B cell (primary cell): ENCODE measurements around the gene ABCA9.

Experiments
- CTCF ChIP-seq: fragments of 200-600 bp; IDR thresholded peaks from one replicate; pipeline ENCODE4 v1.8.0; 2022; ENCODE audit warnings: antibody characterized with exemption, mild to moderate bottlenecking
- EZH2 ChIP-seq: IDR thresholded peaks from 2 replicates; pipeline ENCODE4 v1.6.1; 2012; ENCODE audit warnings: borderline replicate concordance, low read depth, mild to moderate bottlenecking, moderate library complexity, low read length; ENCODE audit not compliant: insufficient read depth, poor library complexity, severe bottlenecking

DNA sequence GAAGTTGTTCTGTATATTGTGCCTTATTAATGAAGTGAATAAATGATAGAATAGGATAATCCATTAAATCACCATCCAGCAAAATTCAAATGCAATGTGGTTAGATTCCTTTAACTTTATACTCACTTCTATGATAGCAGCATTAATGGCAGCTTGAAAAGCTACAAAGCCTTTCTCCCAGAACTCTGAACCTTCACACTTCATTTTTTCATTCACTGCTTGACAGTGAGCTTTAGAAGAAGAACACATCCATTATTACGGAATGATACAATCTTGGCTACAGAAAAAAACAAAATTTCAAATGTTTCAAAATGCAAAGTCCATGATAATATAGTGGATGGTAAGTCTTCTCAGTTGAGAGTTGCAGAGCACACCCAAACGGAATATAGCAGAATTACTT is 16.4 kb downstream of the ABCA9 start:
- TF ChIP-seq CTCF (no peak), EZH2 (no peak)
